ENCODE measurements around the gene GNB1L.

The GNB1L gene

DNA sequence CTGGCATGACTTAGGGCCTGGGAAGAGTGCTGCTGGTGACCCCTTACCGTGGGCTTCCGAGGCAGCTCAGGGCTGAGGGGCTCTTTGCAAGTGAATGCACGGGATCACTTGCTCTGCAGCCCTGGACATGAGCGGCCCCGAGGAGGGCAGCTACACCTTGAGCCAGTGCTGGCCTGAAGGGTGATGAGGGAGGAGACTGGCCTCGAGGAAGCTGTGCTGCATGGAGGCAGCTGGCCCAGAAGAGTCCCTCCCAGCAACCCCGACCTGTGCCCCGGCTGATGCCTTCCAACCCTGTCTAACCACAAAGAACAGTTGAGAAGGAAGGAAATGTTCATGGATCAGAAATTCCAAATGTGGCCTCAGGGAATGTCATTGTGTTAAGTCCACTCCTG is 48.9 kb downstream of the GNB1L start:
- TF ChIP-seq, protein P1, sequence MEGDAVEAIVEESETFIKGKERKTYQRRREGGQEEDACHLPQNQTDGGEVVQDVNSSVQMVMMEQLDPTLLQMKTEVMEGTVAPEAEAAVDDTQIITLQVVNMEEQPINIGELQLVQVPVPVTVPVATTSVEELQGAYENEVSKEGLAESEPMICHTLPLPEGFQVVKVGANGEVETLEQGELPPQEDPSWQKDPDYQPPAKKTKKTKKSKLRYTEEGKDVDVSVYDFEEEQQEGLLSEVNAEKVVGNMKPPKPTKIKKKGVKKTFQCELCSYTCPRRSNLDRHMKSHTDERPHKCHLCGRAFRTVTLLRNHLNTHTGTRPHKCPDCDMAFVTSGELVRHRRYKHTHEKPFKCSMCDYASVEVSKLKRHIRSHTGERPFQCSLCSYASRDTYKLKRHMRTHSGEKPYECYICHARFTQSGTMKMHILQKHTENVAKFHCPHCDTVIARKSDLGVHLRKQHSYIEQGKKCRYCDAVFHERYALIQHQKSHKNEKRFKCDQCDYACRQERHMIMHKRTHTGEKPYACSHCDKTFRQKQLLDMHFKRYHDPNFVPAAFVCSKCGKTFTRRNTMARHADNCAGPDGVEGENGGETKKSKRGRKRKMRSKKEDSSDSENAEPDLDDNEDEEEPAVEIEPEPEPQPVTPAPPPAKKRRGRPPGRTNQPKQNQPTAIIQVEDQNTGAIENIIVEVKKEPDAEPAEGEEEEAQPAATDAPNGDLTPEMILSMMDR (IDR thresholded peaks at IDR 0.05): no peak

DNA sequence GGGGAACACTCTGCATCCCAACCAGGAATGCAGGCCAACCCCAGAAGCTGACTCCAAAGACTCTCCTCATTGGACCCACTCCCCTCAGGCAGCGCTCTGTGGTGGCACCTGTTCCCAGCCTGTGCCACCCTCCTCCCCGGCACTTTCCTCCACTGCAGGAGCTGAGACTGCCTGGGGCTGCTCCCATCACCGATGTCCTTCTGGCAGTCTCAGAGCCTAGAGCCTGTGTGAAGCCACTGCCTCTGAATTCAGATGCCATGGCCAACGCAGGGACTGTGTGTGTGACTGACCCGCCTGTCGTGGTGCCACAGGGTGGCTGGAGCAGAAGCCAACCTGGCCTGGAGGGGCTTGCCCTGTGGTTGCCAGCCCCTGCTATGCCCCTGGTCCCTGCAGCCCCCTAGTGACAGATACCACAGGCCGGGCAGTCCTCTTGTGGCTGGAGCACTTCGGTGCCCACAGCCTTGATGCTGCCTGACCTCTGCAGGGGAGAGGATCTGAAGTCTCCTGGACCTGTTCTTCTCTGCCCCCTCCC is 50.9 kb downstream of the GNB1L start:
- TF ChIP-seq, protein P1 (IDR thresholded peaks at IDR 0.05): no peak

DNA sequence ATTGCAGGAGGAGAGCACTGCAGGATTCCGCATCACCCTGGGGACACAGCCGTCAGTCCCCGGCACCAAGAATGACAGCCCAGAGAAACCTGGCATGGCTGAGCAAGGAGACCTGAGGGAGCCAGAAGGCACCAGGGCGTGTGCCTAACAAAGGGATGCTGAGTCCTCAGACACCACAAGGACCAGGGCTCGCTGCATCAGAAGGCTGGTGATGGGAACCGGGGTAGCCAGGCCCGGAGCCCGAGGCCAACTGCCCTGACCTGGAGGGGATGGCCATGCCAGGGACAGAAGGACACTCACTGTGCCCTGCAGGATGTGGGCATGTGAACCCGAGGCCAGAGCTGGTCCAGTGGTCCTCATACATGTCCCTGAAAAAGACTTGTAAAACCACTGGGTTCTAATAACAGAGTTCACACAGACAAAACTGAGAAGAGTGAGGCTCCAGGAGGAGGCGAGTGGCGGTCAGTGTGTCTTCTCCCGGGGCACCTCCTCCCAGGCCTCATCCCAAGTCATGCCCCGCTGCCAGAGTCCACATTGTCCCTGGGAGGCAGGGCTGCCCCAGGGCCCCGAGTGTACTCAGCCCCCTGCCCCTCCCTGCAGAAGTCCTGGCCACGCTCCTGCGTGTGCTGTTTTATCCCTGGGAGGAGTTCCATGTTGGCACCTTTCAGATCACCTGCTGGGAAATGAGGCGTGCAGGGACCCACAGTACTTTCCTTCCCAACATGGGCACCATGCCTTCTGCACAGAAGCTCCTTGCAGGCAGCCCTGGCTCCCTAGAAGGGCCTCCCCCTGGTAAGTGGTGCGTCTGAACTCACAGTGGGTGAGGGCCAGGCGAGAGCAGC is 51.6 kb downstream of the GNB1L start:
- TF ChIP-seq, protein P1 (IDR thresholded peaks at IDR 0.05): no peak

DNA sequence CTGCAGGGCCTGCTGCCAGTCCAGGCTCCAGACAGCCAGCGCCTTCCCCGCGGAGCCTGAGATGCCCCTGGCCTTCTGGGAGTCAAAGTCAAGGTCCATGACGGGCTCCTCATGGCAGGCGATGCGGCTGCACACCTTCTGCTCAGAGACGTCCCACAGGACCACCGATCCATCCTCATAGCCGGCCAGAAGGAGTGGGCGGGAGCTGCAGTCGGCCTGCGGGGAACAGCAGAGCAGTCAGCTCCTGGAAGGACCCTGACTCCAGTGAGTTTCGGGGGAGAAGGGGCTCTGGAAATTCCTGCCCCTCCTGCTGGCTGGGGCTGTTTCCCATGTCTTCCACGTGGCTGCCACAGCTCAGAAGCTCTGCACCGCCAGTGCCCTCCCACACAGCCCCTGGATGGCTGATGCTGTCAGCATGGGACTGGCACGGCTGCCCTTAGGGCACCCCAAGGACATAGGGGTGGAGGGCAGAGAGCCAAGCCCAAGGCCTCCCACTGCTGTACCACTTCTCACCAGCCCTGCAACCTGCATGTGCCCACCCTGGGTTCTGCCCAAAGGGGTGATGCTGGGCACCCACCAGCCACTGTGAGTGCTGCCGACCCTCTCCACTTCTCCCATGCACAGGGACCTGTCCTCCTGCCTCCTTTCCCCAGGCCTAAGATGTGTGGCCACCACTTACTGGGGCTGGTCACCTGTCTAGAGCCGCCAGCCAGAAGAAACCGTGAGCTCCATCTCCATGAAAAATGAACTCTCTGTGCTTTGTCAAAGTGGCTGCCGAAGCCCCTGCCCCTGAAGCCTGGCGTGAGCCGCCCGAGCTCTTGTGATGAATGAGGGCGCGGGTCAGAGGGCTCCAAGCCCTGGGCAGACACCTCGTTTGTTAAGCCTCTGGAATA is 52.4 kb downstream of the GNB1L start:
- TF ChIP-seq, protein P1 (IDR thresholded peaks at IDR 0.05): no peak

DNA sequence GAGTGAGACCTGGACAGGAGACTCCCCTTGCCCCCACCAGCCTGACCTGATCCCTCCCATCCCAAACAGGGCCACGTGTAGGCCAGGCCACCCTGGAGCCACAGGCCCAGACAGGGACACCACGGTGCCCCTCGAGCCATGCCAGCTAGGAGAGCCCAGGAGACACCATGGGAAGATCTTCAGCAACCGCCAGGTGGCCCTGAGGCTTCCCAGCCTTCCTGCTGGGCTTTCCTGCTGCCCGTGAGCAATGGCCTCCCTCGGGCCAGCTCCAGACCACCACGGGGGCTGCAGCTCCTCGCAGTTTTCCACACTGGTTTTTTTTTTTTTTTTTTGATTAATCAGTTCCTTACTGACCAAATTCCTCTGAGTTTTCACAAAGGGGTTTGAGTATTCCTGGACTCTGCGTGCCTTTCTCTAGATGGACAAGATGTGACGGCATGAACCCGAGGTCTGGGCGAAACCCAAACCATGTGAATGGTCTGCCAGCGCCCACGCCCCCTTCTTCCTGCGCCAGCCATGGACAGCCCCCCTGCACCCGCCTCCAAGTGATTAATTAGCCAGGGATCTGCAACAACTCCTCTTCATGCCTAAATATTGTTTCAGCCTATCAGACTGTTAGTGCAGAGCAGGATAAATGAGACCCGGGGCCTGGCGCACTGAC is 53.2 kb downstream of the GNB1L start:
- TF ChIP-seq, protein P1 (IDR thresholded peaks at IDR 0.05): no peak

DNA sequence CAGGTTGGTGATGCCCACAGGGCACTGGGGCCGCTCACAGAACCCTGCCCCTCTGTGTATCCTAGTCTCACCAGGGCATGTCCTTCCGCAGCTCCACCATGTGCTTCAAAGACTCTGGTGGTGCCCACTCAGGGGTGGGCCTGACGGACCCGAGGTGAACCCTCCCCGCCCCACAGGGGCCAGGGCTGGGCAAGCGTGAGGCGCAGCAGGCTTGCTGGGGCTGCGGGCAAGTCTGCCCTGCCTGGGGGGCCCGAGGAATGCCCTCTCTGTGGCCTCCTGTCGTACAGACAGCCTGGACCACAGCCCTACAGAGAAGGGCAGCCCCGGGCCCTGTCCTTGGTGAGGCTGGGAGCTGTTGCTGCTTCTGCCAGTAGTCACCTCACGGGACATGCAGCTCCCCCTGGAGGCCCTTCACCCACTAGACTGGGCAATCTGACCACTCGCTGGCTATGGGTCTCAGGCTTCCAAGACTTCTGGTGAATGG is 53.9 kb downstream of the GNB1L start:
- TF ChIP-seq, protein P1 (IDR thresholded peaks at IDR 0.05): peak; percentile 20; the same call in 1 of the 2 replicates

DNA sequence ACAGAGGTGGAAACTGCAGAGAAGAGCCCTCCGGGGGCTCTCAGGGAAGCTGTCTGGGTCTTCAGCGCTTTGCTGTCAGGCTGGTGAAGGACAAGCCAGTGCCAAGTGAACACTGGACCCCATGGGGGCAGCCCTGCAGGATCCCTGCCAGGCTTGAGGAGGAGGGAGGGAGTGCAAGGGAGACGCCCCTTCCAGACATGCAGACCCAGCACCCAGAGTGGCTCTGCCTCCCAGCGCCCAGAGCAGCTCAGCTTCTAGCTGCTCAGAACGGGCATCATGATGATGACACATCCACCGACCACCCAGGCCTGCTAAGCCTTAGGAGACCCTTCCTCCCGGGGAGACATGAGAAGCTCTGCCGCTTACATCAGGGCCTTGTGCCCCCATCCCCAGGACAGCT is 54.4 kb downstream of the GNB1L start:
- TF ChIP-seq, protein P1 (IDR thresholded peaks at IDR 0.05): no peak
